HEK293 (cell line): Measurements from ENCODE around the gene BDH1.

Source experiments
- CTCF ChIA-PET: fragments of 350-600 bp; formaldehyde crosslinking; extraction: SDS; loops from one replicate; lab custom pipeline; 2021; ENCODE audit warnings: antibody characterized with exemption; lab: Yijun Ruan, JAX
- POLR2A ChIA-PET: fragments of 300-600 bp; formaldehyde crosslinking; extraction: SDS; loops from one replicate; lab custom pipeline; 2020; ENCODE audit warnings: antibody characterized with exemption, inconsistent platforms; lab: Yijun Ruan, JAX
- H3K27ac ChIP-seq: fragments of 200-500 bp; sonication (Bioruptor generic); 2 replicates; pipeline ENCODE4 v1.5.1; 2014; ENCODE audit warnings: low read depth, low read length, control low read depth, inconsistent platforms; ENCODE audit errors: extremely low read depth
- H3K36me3 ChIP-seq, 2 experiments: fragments of 200-500 bp in 1 of 2; sonication (Bioruptor generic) in 1 of 2; 1 replicate in 1 of 2; 2 replicates in 1 of 2; pipeline ENCODE4 v1.5.1; 2014 to 2017; ENCODE audit warnings: inconsistent platforms in 2 of 2, low read length in 2 of 2; ENCODE audit not compliant: control insufficient read depth in 2 of 2, insufficient read depth in 1 of 2
- H3K4me1 ChIP-seq: fragments of 200-500 bp; sonication (Bioruptor generic); 2 replicates; pipeline ENCODE4 v1.5.1; 2014; ENCODE audit warnings: mild to moderate bottlenecking, low read length, inconsistent platforms; ENCODE audit not compliant: control insufficient read depth, insufficient read depth
- H3K4me3 ChIP-seq: 2 replicates; pipeline ENCODE4 v1.5.1; 2011; ENCODE audit warnings: low read depth, mild to moderate bottlenecking, control low read depth, low read length, moderate library complexity
- H3K9me3 ChIP-seq: fragments of 200-500 bp; sonication (Bioruptor generic); 2 replicates; pipeline ENCODE4 v1.5.1; 2014; ENCODE audit warnings: low read depth, low read length, inconsistent platforms; ENCODE audit not compliant: control insufficient read depth, insufficient read depth
- PRDM2 ChIP-seq: fragments of 450-650 bp; formaldehyde crosslinking; IDR thresholded peaks from 2 replicates; pipeline ENCODE4 v1.5.1; 2016; ENCODE audit warnings: missing biosample characterization, missing genetic modification characterization, borderline replicate concordance
- TSHZ1 ChIP-seq: fragments of 450-650 bp; formaldehyde crosslinking; IDR thresholded peaks from 2 replicates; pipeline ENCODE4 v1.5.1; 2016; ENCODE audit warnings: missing biosample characterization, missing genetic modification characterization, borderline replicate concordance
- ZBTB20 ChIP-seq: fragments of 450-650 bp; formaldehyde crosslinking; IDR thresholded peaks from 2 replicates; pipeline ENCODE4 v1.5.1; 2016; ENCODE audit warnings: missing biosample characterization, missing genetic modification characterization
- ZNF133 ChIP-seq: fragments of 450-650 bp; formaldehyde crosslinking; IDR thresholded peaks from 2 replicates; pipeline ENCODE4 v1.5.1; 2016; ENCODE audit warnings: missing biosample characterization, missing genetic modification characterization
- ZNF24 ChIP-seq: fragments of 450-650 bp; formaldehyde crosslinking; IDR thresholded peaks from 2 replicates; pipeline ENCODE4 v1.5.1; 2016; ENCODE audit warnings: missing biosample characterization, missing genetic modification characterization
- ZNF274 ChIP-seq, 2 experiments: fragments of 200-500 bp in 1 of 2; fragments of 450-650 bp in 1 of 2; sonication (Bioruptor generic) in 1 of 2; formaldehyde crosslinking in 1 of 2; IDR thresholded peaks; 2 replicates each; pipeline versions ENCODE4 v1.5.1 to v1.6.1; 2014 to 2016; ENCODE audit warnings: borderline replicate concordance in 1 of 2, inconsistent platforms in 1 of 2, low read length in 1 of 2, missing biosample characterization in 1 of 2, missing genetic modification characterization in 1 of 2
- ZNF366 ChIP-seq: fragments of 450-650 bp; formaldehyde crosslinking; conservative IDR thresholded peaks from 2 replicates; pipeline ENCODE4 v1.5.1; 2016; ENCODE audit warnings: missing biosample characterization, missing genetic modification characterization
- ZNF473 ChIP-seq: fragments of 450-650 bp; formaldehyde crosslinking; IDR thresholded peaks from 2 replicates; pipeline ENCODE4 v1.5.1; 2017; ENCODE audit warnings: missing biosample characterization, missing genetic modification characterization
- ZNF513 ChIP-seq: fragments of 450-650 bp; IDR thresholded peaks from 2 replicates; pipeline ENCODE4 v1.5.1; 2018; ENCODE audit warnings: missing biosample characterization, missing genetic modification characterization
- ZNF626 ChIP-seq: fragments of 450-650 bp; sonication (Bioruptor Pico); formaldehyde crosslinking; IDR thresholded peaks from 2 replicates; pipeline ENCODE4 v1.5.1; 2018; ENCODE audit warnings: missing biosample characterization, missing genetic modification characterization, inconsistent platforms
- ZNF658 ChIP-seq: fragments of 450-650 bp; formaldehyde crosslinking; IDR thresholded peaks from 2 replicates; pipeline ENCODE4; 2016; ENCODE audit warnings: missing biosample characterization, missing genetic modification characterization
- ZNF704 ChIP-seq: fragments of 450-650 bp; formaldehyde crosslinking; IDR thresholded peaks from 2 replicates; pipeline ENCODE4 v1.5.1; 2016; ENCODE audit warnings: missing biosample characterization, missing genetic modification characterization
- ZNF707 ChIP-seq: fragments of 450-650 bp; formaldehyde crosslinking; IDR thresholded peaks from 2 replicates; pipeline ENCODE4 v1.5.1; 2016; ENCODE audit warnings: missing biosample characterization, missing genetic modification characterization
- ZSCAN23 ChIP-seq: fragments of 450-650 bp; formaldehyde crosslinking; IDR thresholded peaks from 2 replicates; pipeline ENCODE4 v1.5.1; 2016; ENCODE audit warnings: missing biosample characterization, missing genetic modification characterization
- ZSCAN4 ChIP-seq: fragments of 450-650 bp; formaldehyde crosslinking; IDR thresholded peaks from 2 replicates; pipeline ENCODE4 v1.5.1; 2017; ENCODE audit warnings: missing biosample characterization, missing genetic modification characterization

The BDH1 gene

GRCh38 chr3:197508051-197508451 is 47.7 kb downstream of the BDH1 start:
- Histone ChIP-seq H3K27ac (no peak overlapping the region), H3K36me3 (no peaks in the 10 kb centered on the region), H3K9me3 (no peaks in the 10 kb centered on the region), H3K4me3 (no peak overlapping the region), H3K4me1 (no peaks in the 10 kb centered on the region)
- POLR2A ChIA-PET = no interaction called here
- CTCF ChIA-PET = interaction anchor here (1.5 to 3.1 kb wide), 2 partner anchors 251 to 283 kb away, joined by 4 to 17 read pairs; no protein-coding TSS in a partner anchor
- no peak for TF ChIP-seq ZNF513 (tag by site-specific recombination)
- no peak for TF ChIP-seq ZNF24 (tag by site-specific recombination)
- no peak for TF ChIP-seq ZSCAN23 (tag by site-specific recombination)
- TF ChIP-seq ZNF704 (tag by site-specific recombination) = no peak
- TF ChIP-seq ZNF707 (tag by site-specific recombination) = no peak
- TF ChIP-seq ZNF658 (tag by site-specific recombination) = no peak
- no peak for TF ChIP-seq PRDM2 (tag by site-specific recombination)
- no peak for TF ChIP-seq TSHZ1 (tag by site-specific recombination)
- no peak for TF ChIP-seq ZNF626
- no peak for TF ChIP-seq ZBTB20 (tag by site-specific recombination)
- TF ChIP-seq ZSCAN4 (tag by site-specific recombination) = no peak
- TF ChIP-seq ZNF473 (tag by site-specific recombination) = no peak
- no peak for TF ChIP-seq ZNF133 (tag by site-specific recombination)
- no peak for TF ChIP-seq ZNF366 (tag by site-specific recombination)
- TF ChIP-seq ZNF274 (IDR thresholded peaks at IDR 0.05; ENCODE audit: low read length) = no peak
- TF ChIP-seq ZNF274 (tag by site-specific recombination; IDR thresholded peaks at IDR 0.05; ENCODE audit: borderline replicate concordance) = no peak
